Transverse colon (tissue), 4 donors: Measurements from ENCODE around the gene CRADD. TPM values are rescaled to one million over a fixed set of nuclear protein-coding genes. Genes with fewer than 3 reads are reported as not detected.

Experiments
- DNase-seq: peaks from one replicate; pipeline ENCODE4 v3.0.0-alpha.2; 2019
- H3K27ac ChIP-seq, 4 donors: fragments of 200-600 bp; sonication (generic); 2 replicates each; pipeline ENCODE4 v1.5.1; 2016 to 2018; ENCODE audit warnings: inconsistent platforms in 4 of 4
- H3K27me3 ChIP-seq: fragments of 200-600 bp; sonication (generic); 2 replicates; pipeline ENCODE4 v1.5.1; 2017; ENCODE audit warnings: inconsistent platforms
- H3K36me3 ChIP-seq, 4 donors: fragments of 200-600 bp; sonication (generic); 2 replicates each; pipeline ENCODE4 v1.5.1; 2017 to 2019; ENCODE audit warnings: inconsistent platforms in 4 of 4
- H3K4me1 ChIP-seq, 4 donors: fragments of 200-600 bp; sonication (generic); 2 replicates each; pipeline ENCODE4 v1.5.1; 2017 to 2020; ENCODE audit warnings: inconsistent platforms in 4 of 4
- H3K4me3 ChIP-seq, 4 donors: fragments of 200-600 bp; sonication (generic); 1 replicate in 1 of 4; 2 replicates in 3 of 4; pipeline versions ENCODE4 v1.5.1 to v1.6.1; 2017 to 2019; ENCODE audit warnings: inconsistent platforms in 4 of 4
- H3K9me3 ChIP-seq, 2 donors: fragments of 200-600 bp; sonication (generic); 2 replicates each; pipeline ENCODE4 v1.5.1; 2017 to 2019; ENCODE audit warnings: inconsistent platforms in 2 of 2
- CTCF ChIP-seq, 5 experiments: fragments of 200-600 bp in 3 of 5; fragments of 450-650 bp in 2 of 5; sonication (generic) in 3 of 5; IDR thresholded peaks; 1 replicate in 2 of 5; 2 replicates in 3 of 5; pipeline ENCODE4 v1.5.1; 2016 to 2017; ENCODE audit warnings: antibody characterized with exemption in 5 of 5, inconsistent platforms in 3 of 5, mild to moderate bottlenecking in 2 of 5, moderate library complexity in 1 of 5
- EP300 ChIP-seq: sonication (generic); formaldehyde crosslinking; IDR thresholded peaks from one replicate; pipeline ENCODE4 v1.6.1; 2017; ENCODE audit warnings: antibody characterized with exemption, low read depth
- POLR2A ChIP-seq: fragments of 450-650 bp; IDR thresholded peaks from one replicate; pipeline ENCODE4 v1.6.1; 2016; ENCODE audit warnings: antibody characterized with exemption, mild to moderate bottlenecking, moderate library complexity
- POLR2AphosphoS5 ChIP-seq, 3 donors: sonication (generic); formaldehyde crosslinking; IDR thresholded peaks; one replicate each; pipeline ENCODE4 v1.6.1; 2016; ENCODE audit warnings: antibody characterized with exemption in 3 of 3
- WGBS, 2 donors: methylation state at CpG; one replicate each; pipeline ENCODE4 v1.1.5; 2018; ENCODE audit warnings: low coverage in 1 of 2; 5-methylcytosine and 5-hydroxymethylcytosine counted together
- in situ Hi-C, 4 donors: fragments of 200-750 bp; cut with MboI; loops; one replicate each; pipeline versions ENCODE4 v1.15.0 to v1.15.1; 2017; ENCODE audit warnings: low sequenced_read_pairs in 3 of 4, low pct_ligation_motif_present in 1 of 4, low pct_unique_long_range_greater_than_20kb in 1 of 4
- intact Hi-C: fragments of 100-400 bp; cut with DNase I; formaldehyde crosslinking; loops from one replicate; pipeline ENCODE4 v1.15.1; 2023; ENCODE audit warnings: low total_unique reads
- total RNA-seq, 4 donors: library from RNA; depleted of rRNA; stranded (reverse); fragments of >200 nt; gene quantifications; one replicate each; pipeline ENCODE4 v1.1.0, GENCODE V29; 2016

CRADD gene
- total RNA-seq, 4 donors from 2014 or later = 45.6 to 59.3 (median 56.3) TPM

DNA sequence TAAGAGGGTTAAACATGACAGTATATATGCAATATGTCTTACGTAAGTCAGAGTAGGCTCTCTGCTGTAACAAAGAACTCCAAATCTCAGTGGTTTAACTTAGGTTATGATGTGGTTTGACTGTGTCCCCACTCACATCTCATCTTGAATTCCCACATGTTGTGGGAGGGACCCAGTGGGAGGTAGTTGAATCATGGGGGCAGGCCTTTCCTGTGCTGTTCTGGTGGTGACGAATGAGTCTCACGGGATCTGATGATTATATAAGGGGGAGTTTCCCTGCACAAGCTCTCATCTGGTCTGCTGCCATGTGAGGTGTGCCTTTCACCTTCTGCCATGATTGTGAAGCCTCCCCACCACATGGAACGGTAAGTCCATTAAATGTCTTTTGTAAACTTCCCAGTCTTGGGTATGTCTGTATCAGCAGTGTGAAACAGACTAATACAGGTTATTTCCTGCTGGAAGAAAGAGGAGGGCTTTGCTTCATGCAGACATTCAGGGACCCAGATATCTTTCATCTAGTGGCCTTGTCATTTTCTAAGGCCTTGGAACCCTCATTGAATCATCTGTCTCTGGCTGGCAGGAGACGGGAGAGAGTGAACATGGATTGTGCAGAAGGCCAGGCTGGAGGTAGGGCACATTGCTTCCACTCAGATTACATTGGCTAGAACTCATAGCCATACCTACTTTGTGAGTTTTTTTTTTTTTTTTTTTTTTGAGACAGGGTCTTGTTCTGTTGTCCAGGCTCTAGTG, 96.1 kb downstream of the CRADD start:
- no peak overlapping the region for H3K4me3 ChIP-seq
- intact Hi-C loops (no loop called here), in situ Hi-C loops (loop anchor here (10.0 to 25.0 kb wide), 2 partner anchors 314 to 332 kb away; no protein-coding TSS in a partner anchor)
- H3K9me3 ChIP-seq = no peaks in the 10 kb centered on the region
- TF ChIP-seq POLR2AphosphoS5 (IDR thresholded peaks at IDR 0.05) = no peak
- H3K4me1 ChIP-seq = peaks cover 0 to 15% (median 9%) of the 10 kb centered on the region in 4 donors
- no peak overlapping the region for H3K27ac ChIP-seq
- no peaks in the 10 kb centered on the region for H3K36me3 ChIP-seq
- WGBS, 2 donors = 68% methylated on average over 5 of the region's 5 CpGs; no CpG with 5 or more reads in 1 of the 2 donors
- H3K27me3 ChIP-seq = no peaks in the 10 kb centered on the region
- no peak for DNase-seq

DNA sequence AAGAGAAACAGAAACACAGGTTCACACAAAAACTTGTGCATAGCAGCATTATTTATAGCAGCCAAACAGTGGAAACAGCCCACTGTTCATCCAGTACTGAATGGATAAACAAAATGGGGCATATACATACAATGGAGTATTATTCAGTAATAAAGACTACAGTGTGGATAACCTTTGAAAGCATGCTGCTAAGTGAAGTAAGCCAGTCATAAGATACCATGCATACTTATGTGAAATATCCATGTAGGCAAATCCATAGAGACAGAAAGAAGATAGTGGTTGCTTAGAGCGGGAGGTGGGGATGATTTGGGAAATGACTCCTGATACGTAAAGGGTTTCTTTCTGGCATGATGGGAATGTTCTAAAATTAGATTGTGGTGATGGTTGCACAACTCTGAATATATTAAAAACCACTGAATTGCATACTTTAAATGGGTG, 99.4 kb downstream of the CRADD start:
- in situ Hi-C loops (loop anchor here in 1 of 4 donors (10.0 kb wide), 1 partner anchor 328 kb away; no protein-coding TSS in a partner anchor), intact Hi-C loops (loop anchor here (1.0 kb wide), 1 partner anchor 32 kb away; no protein-coding TSS in a partner anchor)
- Histone ChIP-seq H3K27ac (peak overlapping the region; percentile 66 to 82 (median 76)), H3K36me3 (no peaks in the 10 kb centered on the region), H3K27me3 (no peaks in the 10 kb centered on the region), H3K4me1 (peaks cover 9 to 35% (median 12%) of the 10 kb centered on the region in 4 donors), H3K9me3 (no peaks in the 10 kb centered on the region), H3K4me3 (no peak overlapping the region)
- WGBS, 2 donors = 50 to 74% methylated on average over 2 of the region's 2 CpGs
- DNase-seq = no peak
- TF ChIP-seq EP300 (no peak), CTCF (IDR thresholded peaks at IDR 0.05) (no peak), POLR2AphosphoS5 (IDR thresholded peaks at IDR 0.05) (no peak), POLR2A (no peak)

DNA sequence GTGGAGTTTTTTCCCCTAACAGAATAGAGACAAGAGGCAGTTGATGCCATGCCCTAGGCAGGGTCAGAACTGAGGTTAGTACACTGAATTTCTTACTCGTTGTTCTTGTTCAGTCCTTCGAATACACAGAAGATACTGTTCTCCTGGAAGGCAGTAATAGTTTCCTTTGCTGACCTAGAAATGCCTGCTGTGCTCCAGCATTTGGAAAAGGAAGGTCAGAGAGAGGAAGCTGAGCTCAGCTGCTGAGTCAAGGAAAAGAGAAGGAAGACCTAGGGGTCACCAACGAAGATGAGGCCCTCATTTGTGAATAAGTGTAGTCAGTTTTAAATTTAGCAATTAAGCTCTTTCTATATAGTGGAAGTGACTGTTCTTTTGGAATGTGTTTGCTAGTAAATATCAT, 100.1 kb downstream of the CRADD start:
- H3K4me3 ChIP-seq = no peak overlapping the region
- intact Hi-C loops (no loop called here), in situ Hi-C loops (loop anchor here in 1 of 4 donors (10.0 kb wide), 1 partner anchor 328 kb away; no protein-coding TSS in a partner anchor)
- TF ChIP-seq CTCF (IDR thresholded peaks at IDR 0.05) (no peak), EP300 (peak; percentile 53), POLR2AphosphoS5 (IDR thresholded peaks at IDR 0.05) (peak in 1 of 3 donors; percentile 4)
- WGBS, 2 donors = 43 to 89% methylated on average over 3 of the region's 3 CpGs
- H3K4me1 ChIP-seq = peaks cover 9 to 35% (median 12%) of the 10 kb centered on the region in 4 donors
- no peaks in the 10 kb centered on the region for H3K27me3 ChIP-seq
- peak overlapping the region; percentile 66 to 82 (median 76) for H3K27ac ChIP-seq
- no peaks in the 10 kb centered on the region for H3K36me3 ChIP-seq
- H3K9me3 ChIP-seq = no peaks in the 10 kb centered on the region
- DNase-seq = no peak

GRCh38 chr12:93778306-93778705, 101.1 kb downstream of the CRADD start:
- TF ChIP-seq POLR2A (no peak), POLR2AphosphoS5 (IDR thresholded peaks at IDR 0.05) (peak; percentile 27 to 43 (median 39)), EP300 (no peak), CTCF (IDR thresholded peaks at IDR 0.05) (no peak)

More at GRCh38 chr12:93778306-93778705, 101.1 kb downstream of the CRADD start:
- whole genome bisulfite sequencing, 2 donors = 58 to 65% methylated on average over 5 of the region's 5 CpGs
- Histone ChIP-seq H3K27me3 (no peaks in the 10 kb centered on the region), H3K4me3 (no peak overlapping the region), H3K4me1 (peaks cover 10 to 37% (median 13%) of the 10 kb centered on the region in 4 donors), H3K9me3 (no peaks in the 10 kb centered on the region), H3K36me3 (no peaks in the 10 kb centered on the region), H3K27ac (peak overlapping the region; percentile 66 to 82 (median 76))
- intact Hi-C loops (no loop called here), in situ Hi-C loops (loop anchor here in 1 of 4 donors (10.0 kb wide), 1 partner anchor 326 kb away; no protein-coding TSS in a partner anchor)
- DNase-seq = no peak
